Osteoblast (primary cell): ENCODE data around the gene STIM2. TPM values are rescaled to one million over a fixed set of nuclear protein-coding genes. Genes with fewer than 3 reads are reported as not detected.

Experiments used
- DNase-seq: peaks from one replicate; pipeline ENCODE4 v3.0.0; 2011; ENCODE audit warnings: low spot score, mixed read lengths; ENCODE audit not compliant: insufficient read length; ENCODE audit errors: missing footprints
- H2AFZ ChIP-seq: 2 replicates; pipeline ENCODE4 v1.6.0; 2011; ENCODE audit warnings: mild to moderate bottlenecking, low read length
- H3K27ac ChIP-seq: 2 replicates; pipeline ENCODE4 v1.5.1; 2011; ENCODE audit warnings: mild to moderate bottlenecking, low read depth, low read length, moderate library complexity
- H3K27me3 ChIP-seq: 2 replicates; pipeline ENCODE4 v1.6.0; 2012; ENCODE audit warnings: mild to moderate bottlenecking, control low read depth, inconsistent platforms, low read length, moderate library complexity; ENCODE audit not compliant: insufficient read depth
- H3K36me3 ChIP-seq: 2 replicates; pipeline ENCODE4 v1.5.1; 2011; ENCODE audit warnings: mild to moderate bottlenecking, low read length, control low read depth, moderate library complexity; ENCODE audit not compliant: insufficient read depth
- H3K4me1 ChIP-seq: 2 replicates; pipeline ENCODE4 v1.5.1; 2011; ENCODE audit warnings: mild to moderate bottlenecking, low read length, control low read depth, moderate library complexity; ENCODE audit not compliant: insufficient read depth
- H3K4me2 ChIP-seq: 2 replicates; pipeline ENCODE4 v1.6.0; 2011; ENCODE audit warnings: mild to moderate bottlenecking, low read length; ENCODE audit not compliant: insufficient read depth
- H3K4me3 ChIP-seq: fragments of 200-600 bp; sonication (generic); 3 replicates; pipeline ENCODE4 v1.5.1; 2012; ENCODE audit warnings: mild to moderate bottlenecking, low read length, inconsistent platforms; ENCODE audit not compliant: insufficient read depth
- H3K79me2 ChIP-seq: 2 replicates; pipeline ENCODE4 v1.6.0; 2012; ENCODE audit warnings: mild to moderate bottlenecking, low read length, control low read depth, inconsistent platforms; ENCODE audit not compliant: insufficient read depth
- H3K9me3 ChIP-seq: 2 replicates; pipeline ENCODE4 v1.5.1; 2011; ENCODE audit warnings: low read depth, low read length, control low read depth
- H4K20me1 ChIP-seq: 2 replicates; pipeline ENCODE4 v1.6.0; 2012; ENCODE audit warnings: mild to moderate bottlenecking, low read length, control low read depth; ENCODE audit not compliant: insufficient read depth
- CTCF ChIP-seq: IDR thresholded peaks from 2 replicates; pipeline ENCODE4 v1.5.1; 2011; ENCODE audit warnings: mild to moderate bottlenecking, low read depth, low read length, moderate library complexity; ENCODE audit errors: extremely low read depth
- total RNA-seq: library from RNA; depleted of rRNA; stranded (reverse); fragments of >200 nt; gene quantifications from 2 replicates; pipeline ENCODE4 v1.2.3, GENCODE V29; 2012

The STIM2 gene
- total RNA-seq, 1 donor, result 14.8 TPM

GRCh38 chr4:26937567-26937966, 76.9 kb downstream of the STIM2 start:
- H3K36me3 ChIP-seq, result no peaks in the 10 kb centered on the region
- peaks cover 11% of the 10 kb centered on the region for H3K79me2 ChIP-seq
- no peak for DNase-seq
- H3K27me3 ChIP-seq, result no peaks in the 10 kb centered on the region
- no peak overlapping the region for H3K4me2 ChIP-seq
- H3K4me1 ChIP-seq, result no peaks in the 10 kb centered on the region
- peaks cover 3% of the 10 kb centered on the region for H4K20me1 ChIP-seq
- no peak overlapping the region for H3K27ac ChIP-seq
- no peaks in the 10 kb centered on the region for H3K9me3 ChIP-seq
- H2AFZ ChIP-seq, result no peak overlapping the region
- no peak overlapping the region for H3K4me3 ChIP-seq
- TF ChIP-seq CTCF, result no peak

- peaks cover 11% of the 10 kb centered on the region for H3K79me2 ChIP-seq
- H3K27me3 ChIP-seq, result no peaks in the 10 kb centered on the region
- no peak for DNase-seq
- H2AFZ ChIP-seq, result no peak overlapping the region
- H4K20me1 ChIP-seq, result peaks cover 3% of the 10 kb centered on the region
- H3K9me3 ChIP-seq, result no peaks in the 10 kb centered on the region
- H3K36me3 ChIP-seq, result no peaks in the 10 kb centered on the region
- H3K4me1 ChIP-seq, result no peaks in the 10 kb centered on the region
- TF ChIP-seq CTCF, result no peak
- H3K27ac ChIP-seq, result no peak overlapping the region
- no peak overlapping the region for H3K4me2 ChIP-seq
- no peak overlapping the region for H3K4me3 ChIP-seq
These were observed 77.9 kb downstream of the STIM2 start for GRCh38 chr4:26938516-26938915.

- DNase-seq, result no peak
- H3K9me3 ChIP-seq, result no peaks in the 10 kb centered on the region
- H3K36me3 ChIP-seq, result no peaks in the 10 kb centered on the region
- H3K4me2 ChIP-seq, result no peak overlapping the region
- no peak overlapping the region for H2AFZ ChIP-seq
- no peak overlapping the region for H3K27ac ChIP-seq
- no peaks in the 10 kb centered on the region for H3K4me1 ChIP-seq
- H3K4me3 ChIP-seq, result no peak overlapping the region
- no peak for TF ChIP-seq CTCF
- H3K79me2 ChIP-seq, result peaks cover 18% of the 10 kb centered on the region
- no peaks in the 10 kb centered on the region for H3K27me3 ChIP-seq
- H4K20me1 ChIP-seq, result peaks cover 3% of the 10 kb centered on the region
These were observed 81.3 kb downstream of the STIM2 start for GRCh38 chr4:26941951-26942350.

- Histone ChIP-seq H4K20me1 (peaks cover 3% of the 10 kb centered on the region), H3K27ac (no peak overlapping the region), H3K27me3 (no peaks in the 10 kb centered on the region), H3K4me2 (no peak overlapping the region), H3K9me3 (no peaks in the 10 kb centered on the region), H2AFZ (no peak overlapping the region), H3K4me1 (no peaks in the 10 kb centered on the region), H3K79me2 (peaks cover 16% of the 10 kb centered on the region), H3K4me3 (no peak overlapping the region), H3K36me3 (no peaks in the 10 kb centered on the region)
- no peak for DNase-seq
- no peak for TF ChIP-seq CTCF
These were observed 82.2 kb downstream of the STIM2 start for GRCh38 chr4:26942871-26943270.
